ENCODE measurements around the gene KCNK4. TPM values are rescaled to one million over a fixed set of nuclear protein-coding genes. Genes with fewer than 3 reads are reported as not detected.

The KCNK4 gene
- total RNA-seq, 1 donor from 2014 or later, result not detected

GRCh38 chr11:64304032-64304315 lies 12.9 kb downstream of the KCNK4 start:
- intact Hi-C loops (cut with micrococcal nuclease), result loop anchor here (5.0 kb wide), 1 partner anchor 97 kb away; the partner anchor contains the start of gene FERMT3
- Histone ChIP-seq H3K9me3 (replicated peaks) (no peaks in the 10 kb centered on the region), H3K27ac (replicated peaks) (peak overlapping the region; percentile 99), H3K36me3 (peaks cover 10% of the 10 kb centered on the region), H3K4me3 (peak overlapping the region; percentile 77), H3K27me3 (ENCODE audit: low read depth) (peaks cover 18% of the 10 kb centered on the region), H3K4me1 (peaks cover 62% of the 10 kb centered on the region)
- DNase-seq, result no peak
- TF ChIP-seq CTCF (IDR thresholded peaks at IDR 0.05; ENCODE audit: borderline replicate concordance), result no peak

GRCh38 chr11:64304316-64305072 lies 13.4 kb downstream of the KCNK4 start:
- Histone ChIP-seq H3K4me3 (peak overlapping the region; percentile 77), H3K4me1 (peaks cover 57% of the 10 kb centered on the region), H3K9me3 (replicated peaks) (no peaks in the 10 kb centered on the region), H3K27me3 (ENCODE audit: low read depth) (peaks cover 13% of the 10 kb centered on the region), H3K36me3 (peaks cover 10% of the 10 kb centered on the region), H3K27ac (replicated peaks) (peak overlapping the region; percentile 99)
- intact Hi-C loops (cut with micrococcal nuclease), result loop anchor here (5.0 kb wide), 1 partner anchor 97 kb away; the partner anchor contains the start of gene FERMT3
- peak; percentile 93 for TF ChIP-seq CTCF (IDR thresholded peaks at IDR 0.05; ENCODE audit: borderline replicate concordance)
- DNase-seq, result peak; percentile 95

GRCh38 chr11:64305075-64305690 lies 14.1 kb downstream of the KCNK4 start, which contains the start of gene ESRRA:
TSS of gene ESRRA (plus strand) at chr11:64305524. CDS start at chr11:64307180, 1,656 bp downstream.
- H3K4me1 ChIP-seq, result peaks cover 50% of the 10 kb centered on the region
- H3K36me3 ChIP-seq, result peaks cover 10% of the 10 kb centered on the region
- peak within 1 kb of the TSS; percentile 99 for H3K27ac ChIP-seq (replicated peaks)
- no peak for TF ChIP-seq CTCF (IDR thresholded peaks at IDR 0.05; ENCODE audit: borderline replicate concordance)
- H3K27me3 ChIP-seq (ENCODE audit: low read depth), result peaks cover 6% of the 10 kb centered on the region
- H3K4me3 ChIP-seq, result peak within 1 kb of the TSS; percentile 77
- peak; percentile 100 for DNase-seq
- intact Hi-C loops (cut with micrococcal nuclease), result no loop called here
- no peaks in the 10 kb centered on the region for H3K9me3 ChIP-seq (replicated peaks)

- peak; percentile 38 for TF ChIP-seq CTCF (IDR thresholded peaks at IDR 0.05; ENCODE audit: borderline replicate concordance)
- H3K27me3 ChIP-seq (ENCODE audit: low read depth), result no peaks in the 10 kb centered on the region
- peak; percentile 70 for DNase-seq
- no peaks in the 10 kb centered on the region for H3K9me3 ChIP-seq (replicated peaks)
- peaks cover 13% of the 10 kb centered on the region for H3K36me3 ChIP-seq
- H3K4me1 ChIP-seq, result peaks cover 48% of the 10 kb centered on the region
- intact Hi-C loops (cut with micrococcal nuclease), result no loop called here
- H3K4me3 ChIP-seq, result peak overlapping the region; percentile 77
- peak overlapping the region; percentile 99 for H3K27ac ChIP-seq (replicated peaks)
These were observed 14.8 kb downstream of the KCNK4 start for GRCh38 chr11:64305691-64306562.

- Histone ChIP-seq H3K9me3 (replicated peaks) (no peaks in the 10 kb centered on the region), H3K27ac (replicated peaks) (peak overlapping the region; percentile 99), H3K27me3 (ENCODE audit: low read depth) (no peaks in the 10 kb centered on the region), H3K4me1 (peaks cover 43% of the 10 kb centered on the region), H3K4me3 (peak overlapping the region; percentile 77), H3K36me3 (peaks cover 15% of the 10 kb centered on the region)
- intact Hi-C loops (cut with micrococcal nuclease), result no loop called here
- DNase-seq, result no peak
- TF ChIP-seq CTCF (IDR thresholded peaks at IDR 0.05; ENCODE audit: borderline replicate concordance), result no peak
These were observed 15.4 kb downstream of the KCNK4 start for GRCh38 chr11:64306563-64306875.

Data from left ventricle myocardium inferior (tissue), 1 donor.